H1 (cell line): ENCODE data around the gene ADGRB2. TPM values are rescaled to one million over a fixed set of nuclear protein-coding genes. Genes with fewer than 3 reads are reported as not detected.

Source experiments
- ATF2 ChIP-seq: IDR thresholded peaks from 2 replicates; pipeline ENCODE4 v1.6.1; 2012; ENCODE audit warnings: low read length, inconsistent platforms
- BCL11A ChIP-seq, 2 experiments: IDR thresholded peaks; one replicate each; pipeline ENCODE4 v1.6.1; 2011; ENCODE audit warnings: low read depth in 2 of 2, low read length in 2 of 2, mild to moderate bottlenecking in 2 of 2
- CBX5 ChIP-seq: fragments of 300-800, 300-1000 bp; sonication (generic); IDR thresholded peaks from 2 replicates; pipeline ENCODE4 v1.7.1; 2016; ENCODE audit warnings: antibody characterized with exemption, low read length, low read depth
- CHD1 ChIP-seq: IDR thresholded peaks from 2 replicates; pipeline ENCODE4 v1.6.1; 2012; ENCODE audit warnings: low read depth, low read length, improper control_type of control experiment
- CTBP2 ChIP-seq: IDR thresholded peaks from 2 replicates; pipeline ENCODE4 v1.7.0; 2011; ENCODE audit warnings: borderline replicate concordance, mild to moderate bottlenecking, moderate library complexity, mixed read lengths, low read length; ENCODE audit not compliant: insufficient read depth, insufficient read length
- EZH2 ChIP-seq: fragments of 200-600 bp; sonication (generic); IDR thresholded peaks from 2 replicates; pipeline ENCODE4 v1.7.1; 2012; ENCODE audit warnings: low read depth, mild to moderate bottlenecking, moderate library complexity, low read length, inconsistent platforms; ENCODE audit not compliant: severe bottlenecking
- NANOG ChIP-seq: IDR thresholded peaks from 2 replicates; pipeline ENCODE4 v1.6.1; 2011; ENCODE audit warnings: low read length, low read depth, mild to moderate bottlenecking, inconsistent platforms; ENCODE audit not compliant: insufficient read depth, poor library complexity, severe bottlenecking
- RAD21 ChIP-seq, 2 experiments: IDR thresholded peaks in 1 of 2; conservative IDR thresholded peaks in 1 of 2; 2 replicates each; pipeline ENCODE4 v1.6.1; 2011; ENCODE audit warnings: low read depth in 2 of 2, low read length in 2 of 2, improper control_type of control experiment in 1 of 2, inconsistent platforms in 1 of 2, mild to moderate bottlenecking in 1 of 2, moderate library complexity in 1 of 2
- RXRA ChIP-seq: IDR thresholded peaks from 2 replicates; pipeline ENCODE4 v1.6.1; 2011; ENCODE audit warnings: low read depth, mild to moderate bottlenecking, low read length, moderate library complexity; ENCODE audit not compliant: insufficient read depth
- SAP30 ChIP-seq: fragments of 300-600 bp; sonication (generic); IDR thresholded peaks from 2 replicates; pipeline ENCODE4 v1.7.1; 2012; ENCODE audit warnings: low read length, moderate library complexity, mild to moderate bottlenecking, inconsistent platforms; ENCODE audit not compliant: insufficient read depth, insufficient replicate concordance
- SP1 ChIP-seq: IDR thresholded peaks from 2 replicates; pipeline ENCODE4 v1.6.1; 2011; ENCODE audit warnings: low read depth, low read length
- SRF ChIP-seq: IDR thresholded peaks from 2 replicates; pipeline ENCODE4 v1.6.1; 2011; ENCODE audit warnings: mild to moderate bottlenecking, low read depth, low read length, moderate library complexity
- TCF12 ChIP-seq: IDR thresholded peaks from 2 replicates; pipeline ENCODE4 v1.6.1; 2011; ENCODE audit warnings: low read depth, mild to moderate bottlenecking, low read length
- TEAD4 ChIP-seq: IDR thresholded peaks from 2 replicates; pipeline ENCODE4 v1.6.1; 2012; ENCODE audit warnings: low read depth, low read length, inconsistent platforms, mixed read lengths
- polyA plus RNA-seq, 7 experiments: library from polyadenylated mRNA; depleted of rRNA in 3 of 7; stranded (reverse) in 5 of 7; unstranded in 2 of 7; fragments of >200 nt in 5 of 7; fragments of 200-250 nt in 2 of 7; gene quantifications; 1 replicate in 5 of 7; 2 replicates in 1 of 7; 4 replicates in 1 of 7; pipeline versions ENCODE4 v1.2.1 to v1.2.3, GENCODE V29; 2011 to 2013; ENCODE audit warnings: missing spikeins in 2 of 7, mixed read lengths in 2 of 7
- total RNA-seq: library from RNA; stranded (reverse); fragmentation: NEBNext Ultra II Directional; extraction: Animal tissue kit (Norgen Biotek cat#: 25700); gene quantifications from 2 replicates; pipeline ENCODE4 v1.2.1, GENCODE V29; 2021

The ADGRB2 gene
- total and polyA plus RNA-seq, 2 of the 8 experiments (the other 6 are each of a cell fraction or from before 2014, with no cell fraction given): 15.6 to 26.2 TPM

- TF ChIP-seq ATF2 (no peak), NANOG (no peak), CBX5 (no peak), RXRA (no peak), CHD1 (no peak), SP1 (no peak), SAP30 (no peak), TEAD4 (no peak), BCL11A (IDR thresholded peaks at IDR 0.05; ENCODE audit: low read depth in 2 of 2, low read length in 2 of 2) (no peak), RAD21 (IDR thresholded peaks at IDR 0.05 in 1 of 2, conservative IDR thresholded peaks at IDR 0.05 in 1 of 2; ENCODE audit: low read depth in 2 of 2, low read length in 2 of 2) (peak; percentile 57 to 66), SRF (no peak), TCF12 (no peak), CTBP2 (no peak), EZH2 (no peak)
Observed at GRCh38 chr1:31683997-31684396, 80.1 kb downstream of the ADGRB2 start (continued).
